ENCODE data around the gene CCDC85A.

CCDC85A gene

GRCh38 chr2:56231361-56231760, 47.6 kb downstream of the CCDC85A start:
- no peak for TF ChIP-seq CTCF (IDR thresholded peaks at IDR 0.05; ENCODE audit: control insufficient read depth, extremely low read depth, insufficient read depth)
- DNase-seq (ENCODE audit: low read depth): no peak
- H3K4me3 ChIP-seq (ENCODE audit: low read depth, low read length): no peak overlapping the region

DNA sequence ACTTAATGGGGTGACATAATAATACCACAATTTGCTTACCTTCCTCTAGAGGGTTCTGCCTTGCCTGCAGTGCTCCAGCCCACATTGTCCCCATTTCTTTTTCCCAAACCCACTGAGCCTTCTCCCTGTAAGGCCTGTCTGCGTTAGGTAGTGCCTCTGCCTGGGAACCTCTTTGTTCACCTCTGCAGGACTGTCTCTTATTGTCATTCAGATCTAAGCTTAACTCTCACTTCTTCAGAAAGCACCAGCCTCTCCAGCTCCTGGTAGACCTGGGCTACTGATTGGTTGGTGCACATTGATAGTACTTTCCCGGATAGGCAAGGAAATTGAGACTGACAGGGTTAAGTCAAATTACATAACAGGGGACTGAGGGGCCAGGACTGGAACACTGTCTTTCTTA, 49.1 kb downstream of the CCDC85A start:
- H3K4me3 ChIP-seq (ENCODE audit: low read depth, low read length): no peak overlapping the region
- no peak for DNase-seq (ENCODE audit: low read depth)
- TF ChIP-seq CTCF (IDR thresholded peaks at IDR 0.05; ENCODE audit: control insufficient read depth, extremely low read depth, insufficient read depth): no peak

DNA sequence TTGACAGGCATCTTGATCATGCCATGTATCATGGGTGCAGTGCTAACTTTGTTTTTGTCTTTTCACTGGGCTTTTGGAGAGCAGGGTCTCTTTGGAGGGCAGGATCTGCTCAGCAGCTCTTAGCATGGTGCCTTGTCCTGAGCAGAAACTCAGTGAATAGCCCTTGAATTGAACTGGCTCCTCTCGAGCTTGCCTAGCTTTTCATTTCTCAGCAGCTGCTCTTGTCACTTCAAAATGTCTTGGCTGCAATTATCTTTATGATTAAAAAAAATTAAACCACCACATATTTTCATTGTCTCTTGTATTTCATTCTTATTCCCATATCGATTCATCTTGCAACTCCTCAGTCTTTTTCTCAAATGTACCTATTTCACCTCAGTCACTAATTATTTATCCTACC, 50.5 kb downstream of the CCDC85A start:
- TF ChIP-seq CTCF (IDR thresholded peaks at IDR 0.05; ENCODE audit: control insufficient read depth, extremely low read depth, insufficient read depth): no peak
- DNase-seq (ENCODE audit: low read depth): no peak
- H3K4me3 ChIP-seq (ENCODE audit: low read depth, low read length): no peak overlapping the region

DNA sequence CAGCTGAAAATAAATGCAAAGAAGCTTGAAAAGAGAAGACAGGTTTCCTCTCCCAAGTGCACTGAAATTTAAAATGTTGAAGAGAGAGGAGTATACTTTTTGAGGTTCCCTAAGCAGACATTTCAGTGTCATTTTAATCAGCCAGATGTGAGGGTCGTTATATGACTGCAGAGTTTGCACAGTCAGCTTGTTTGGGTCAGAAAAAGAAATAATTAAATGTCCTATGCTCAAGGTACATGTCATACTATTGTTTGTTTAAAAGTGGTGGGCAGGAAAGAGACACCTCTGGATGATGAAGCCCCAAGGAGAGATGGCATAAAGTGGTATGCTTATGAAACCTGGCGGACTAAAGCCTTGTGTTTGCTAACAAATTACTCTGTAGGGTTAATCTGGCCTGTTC, 55.2 kb downstream of the CCDC85A start:
- no peak for DNase-seq (ENCODE audit: low read depth)
- H3K4me3 ChIP-seq (ENCODE audit: low read depth, low read length): no peak overlapping the region
- no peak for TF ChIP-seq CTCF (IDR thresholded peaks at IDR 0.05; ENCODE audit: control insufficient read depth, extremely low read depth, insufficient read depth)

DNA sequence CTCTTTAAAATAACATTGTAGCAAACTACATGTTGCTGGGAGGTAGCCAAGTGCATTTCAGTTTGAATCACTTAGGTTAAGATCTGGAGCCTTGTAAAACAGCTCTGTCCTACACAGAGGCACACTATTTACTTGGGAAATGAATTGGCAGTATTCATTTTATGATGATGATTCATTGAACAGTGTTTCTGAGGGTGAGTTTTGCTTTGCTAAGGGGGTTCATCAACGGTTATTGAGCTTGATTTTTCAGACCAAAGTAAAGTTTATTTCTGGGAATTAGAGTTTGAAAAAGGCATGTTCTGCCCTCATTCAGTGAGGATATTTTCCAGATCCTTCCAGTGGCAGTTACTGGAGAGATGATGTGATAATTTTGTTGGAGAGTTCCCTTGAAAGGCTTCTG, 55.6 kb downstream of the CCDC85A start:
- no peak overlapping the region for H3K4me3 ChIP-seq (ENCODE audit: low read depth, low read length)
- peak; percentile 56 for DNase-seq (ENCODE audit: low read depth)
- no peak for TF ChIP-seq CTCF (IDR thresholded peaks at IDR 0.05; ENCODE audit: control insufficient read depth, extremely low read depth, insufficient read depth)

- no peak for DNase-seq (ENCODE audit: low read depth)
- no peak overlapping the region for H3K4me3 ChIP-seq (ENCODE audit: low read depth, low read length)
- TF ChIP-seq CTCF (IDR thresholded peaks at IDR 0.05; ENCODE audit: control insufficient read depth, extremely low read depth, insufficient read depth): no peak
Measured at GRCh38 chr2:56240210-56240609, 56.4 kb downstream of the CCDC85A start.

GRCh38 chr2:56244506-56244905, 60.7 kb downstream of the CCDC85A start:
- TF ChIP-seq CTCF (IDR thresholded peaks at IDR 0.05; ENCODE audit: control insufficient read depth, extremely low read depth, insufficient read depth): no peak
- no peak for DNase-seq (ENCODE audit: low read depth)
- H3K4me3 ChIP-seq (ENCODE audit: low read depth, low read length): no peak overlapping the region

All from LNCaP clone FGC (cell line).